Naive thymus-derived CD4-positive, alpha-beta T cell (primary cell): ENCODE results near the gene PSMA1. TPM values are rescaled to one million over a fixed set of nuclear protein-coding genes. Genes with fewer than 3 reads are reported as not detected.
A peak's percentile ranks its signal among the peaks of the same experiment; 100 is the strongest.
"Not testable (repeated sequence)": the region's sequence is repeated elsewhere in the genome, so short reads cannot be mapped to it uniquely, and the experiment has no call there.

Experiments
- ATAC-seq: fragments of 150-1000 bp; cut with Tn5 transposase; 2 replicates; pipeline ENCODE4 v1.10.0; 2021; ENCODE audit warnings: mild to moderate bottlenecking, moderate library complexity
- CTCF ChIA-PET: fragments of 350-600 bp; sonication (Branson Sonifier 250); formaldehyde crosslinking; loops from one replicate; lab custom pipeline; 2021; ENCODE audit warnings: antibody characterized with exemption; lab: Charles Lee
- POLR2A ChIA-PET: fragments of 350-600 bp; sonication (Branson Sonifier 250); formaldehyde crosslinking; loops from one replicate; lab custom pipeline; 2021; ENCODE audit warnings: antibody characterized with exemption, inconsistent platforms; lab: Charles Lee
- DNase-seq, 9 donors: peaks; one replicate each; pipeline versions ENCODE4 v3.0.0 to v3.0.0-alpha.2; 2020 to 2022; ENCODE audit warnings: mixed read lengths in 1 of 9
- H3K27ac ChIP-seq: one replicate; pipeline ENCODE4 v1.7.0; 2013; ENCODE audit warnings: mild to moderate bottlenecking, low read depth, low read length, moderate library complexity
- H3K27me3 ChIP-seq, 2 donors: one replicate each; pipeline ENCODE4 v1.7.0; 2013; ENCODE audit warnings: low read length in 2 of 2, mild to moderate bottlenecking in 2 of 2, moderate library complexity in 2 of 2; ENCODE audit not compliant: control insufficient read depth in 2 of 2, insufficient read depth in 2 of 2
- H3K36me3 ChIP-seq, 3 experiments: 1 replicate in 2 of 3; 2 replicates in 1 of 3; pipeline ENCODE4 v1.7.0; 2013; ENCODE audit warnings: low read length in 3 of 3, mild to moderate bottlenecking in 3 of 3, moderate library complexity in 1 of 3; ENCODE audit not compliant: insufficient read depth in 3 of 3, control insufficient read depth in 2 of 3
- H3K4me1 ChIP-seq, 2 donors: one replicate each; pipeline ENCODE4 v1.7.0; 2013; ENCODE audit warnings: low read length in 2 of 2, mild to moderate bottlenecking in 2 of 2, moderate library complexity in 1 of 2; ENCODE audit not compliant: control insufficient read depth in 2 of 2, insufficient read depth in 2 of 2
- H3K4me3 ChIP-seq: 2 replicates; pipeline ENCODE4 v1.7.0; 2013; ENCODE audit warnings: mild to moderate bottlenecking, low read length
- H3K9me3 ChIP-seq, 3 experiments: 1 replicate in 2 of 3; 2 replicates in 1 of 3; pipeline ENCODE4 v1.7.0; 2013; ENCODE audit warnings: low read length in 3 of 3; ENCODE audit not compliant: control insufficient read depth in 2 of 3
- H3K27ac Mint-ChIP-seq, 9 donors: one replicate each; pipeline ENCODE4 v1.8.0; 2020 to 2022; ENCODE audit warnings: mixed read lengths in 9 of 9, mild to moderate bottlenecking in 8 of 9, moderate library complexity in 5 of 9, inconsistent platforms in 2 of 9
- H3K27me3 Mint-ChIP-seq, 5 donors: one replicate each; pipeline ENCODE4 v1.8.0; 2021 to 2022; ENCODE audit warnings: mixed read lengths in 5 of 5, mild to moderate bottlenecking in 1 of 5
- H3K36me3 Mint-ChIP-seq, 5 donors: one replicate each; pipeline ENCODE4 v1.8.0; 2020 to 2022; ENCODE audit warnings: mixed read lengths in 5 of 5, mild to moderate bottlenecking in 3 of 5, inconsistent platforms in 1 of 5
- H3K4me1 Mint-ChIP-seq, 7 donors: one replicate each; pipeline ENCODE4 v1.8.0; 2020 to 2022; ENCODE audit warnings: mixed read lengths in 7 of 7, mild to moderate bottlenecking in 3 of 7, inconsistent platforms in 1 of 7
- H3K4me3 Mint-ChIP-seq, 10 donors: one replicate each; pipeline ENCODE4 v1.8.0; 2020 to 2022; ENCODE audit warnings: mild to moderate bottlenecking in 10 of 10, mixed read lengths in 10 of 10, moderate library complexity in 6 of 10, inconsistent platforms in 2 of 10
- H3K9me3 Mint-ChIP-seq, 11 donors: one replicate each; pipeline ENCODE4 v1.8.0; 2020 to 2022; ENCODE audit warnings: mixed read lengths in 11 of 11, mild to moderate bottlenecking in 4 of 11, inconsistent platforms in 1 of 11, moderate library complexity in 1 of 11
- intact Hi-C, 2 donors: fragments of 100-400 bp; cut with micrococcal nuclease; formaldehyde crosslinking; loops; one replicate each; pipeline ENCODE4 v1.15.1; 2023
- polyA plus RNA-seq, 2 donors: library from polyadenylated mRNA; unstranded; fragments of 300-500 nt; fragmentation: Illumina TruSeq; gene quantifications; one replicate each; pipeline ENCODE4 v1.2.3, GENCODE V29; 2021
- total RNA-seq, 6 experiments: library from RNA in 5 of 6; stranded (reverse) in 5 of 6; gene quantifications; 1 replicate in 5 of 6; 2 replicates in 1 of 6; pipeline ENCODE4 v1.2.3 and lab custom pipeline; 2021 to 2026

Gene PSMA1
- total RNA-seq (100 to 1,000 TPM; 103 to 253 (median 120) TPM), polyA plus RNA-seq (100 to 1,000 TPM; 128 to 171 TPM), total RNA-seq (lab: John Stamatoyannopoulos, UW) (20.2 reads per million, percentile 50 among the genes with 10 or more reads in this experiment)

- Mint-ChIP-seq H3K9me3 (no peaks in the 10 kb centered on the region), H3K27ac (peak within 1 kb of the TSS; percentile 93 to 99 (median 96)), H3K36me3 (peaks cover 0 to 22% (median 9%) of the 10 kb centered on the region in 5 donors), H3K4me3 (peak within 1 kb of the TSS; percentile 86 to 99 (median 97)), H3K4me1 (peaks cover 15 to 43% (median 38%) of the 10 kb centered on the region in 7 donors), H3K27me3 (no peaks in the 10 kb centered on the region)
- Histone ChIP-seq H3K27ac (peak within 1 kb of the TSS; percentile 96), H3K4me3 (peak within 1 kb of the TSS; percentile 70), H3K27me3 (no peaks in the 10 kb centered on the region), H3K9me3 (no peaks in the 10 kb centered on the region), H3K36me3 (peaks cover 6 to 22% (median 10%) of the 10 kb centered on the region in 3 experiments), H3K4me1 (peaks cover 14 to 16% of the 10 kb centered on the region in 2 donors)
- ChIA-PET POLR2A (interaction anchor here (0.6 to 2.3 kb wide), 11 partner anchors 21 to 387 kb away, joined by 3 to 22 read pairs (median 6); partner anchors contain the start of genes COPB1, CYP2R1 and PDE3B), CTCF (interaction anchor here (0.6 to 1.2 kb wide), 3 partner anchors 269 to 386 kb away, joined by 3 read pairs; no protein-coding TSS in a partner anchor)
- intact Hi-C loops = loop anchor here (1.0 to 2.0 kb wide), 11 partner anchors 17 to 852 kb away; partner anchors contain the start of genes COPB1 (in 1 of the 2) and FAR1 (in 1 of the 2)
- ATAC-seq (peak; percentile 96), DNase-seq (peak; percentile 72 to 95 (median 89))
Observed at GRCh38 chr11:14519917-14520746, at the start of gene PSMA1. PSMA1 (minus strand) TSS chr11:14520386; CDS start chr11:14520299, 87 bp downstream.

GRCh38 chr11:14569516-14569915, 49.3 kb upstream of the PSMA1 start:
- not testable (repeated sequence) for ATAC-seq, H3K27ac ChIP-seq, H3K27me3 Mint-ChIP-seq, H3K36me3 ChIP-seq, H3K4me3 ChIP-seq, H3K27me3 ChIP-seq
- Mint-ChIP-seq H3K4me3 (peak overlapping the region in 9 of 10 donors; percentile 14 to 67 (median 57)), H3K4me1 (peaks cover 33 to 88% (median 67%) of the 10 kb centered on the region in 7 donors), H3K27ac (peak overlapping the region; percentile 23 to 93 (median 84)), H3K9me3 (peaks cover 15 to 78% (median 40%) of the 10 kb centered on the region in 11 donors), H3K36me3 (peaks cover 49 to 95% (median 66%) of the 10 kb centered on the region in 5 donors)
- H3K9me3 ChIP-seq = peaks cover 0 to 15% (median 4%) of the 10 kb centered on the region in 3 experiments
- POLR2A ChIA-PET = interaction anchor here (0.9 to 7.6 kb wide), 3 partner anchors 10 to 196 kb away, joined by 3 to 58 read pairs (median 39); no protein-coding TSS in a partner anchor
- peak in 7 of 9 donors; percentile 52 to 71 (median 64) for DNase-seq
- intact Hi-C loops = loop anchor here in 1 of 2 donors (2.0 kb wide), 1 partner anchor 15 kb away; no protein-coding TSS in a partner anchor
- CTCF ChIA-PET = interaction anchor here (0.7 kb wide), 1 partner anchor 10 kb away, joined by 4 read pairs; no protein-coding TSS in a partner anchor
- peaks cover 15 to 28% of the 10 kb centered on the region in 2 donors for H3K4me1 ChIP-seq

- Mint-ChIP-seq H3K36me3 (peaks cover 37 to 85% (median 49%) of the 10 kb centered on the region in 5 donors), H3K4me1 (peaks cover 33 to 83% (median 70%) of the 10 kb centered on the region in 7 donors), H3K27me3 (no peaks in the 10 kb centered on the region), H3K9me3 (peaks cover 11 to 55% (median 30%) of the 10 kb centered on the region in 11 donors), H3K4me3 (peak overlapping the region in 5 of 10 donors; percentile 0 to 29 (median 10)), H3K27ac (peak overlapping the region in 8 of 9 donors; percentile 30 to 77 (median 66))
- ChIA-PET CTCF (interaction anchor here (0.6 to 1.0 kb wide), 4 partner anchors 8 to 72 kb away, joined by 3 read pairs; no protein-coding TSS in a partner anchor), POLR2A (interaction anchor here (1.9 to 7.6 kb wide), 3 partner anchors 9 to 77 kb away, joined by 6 to 58 read pairs (median 39); no protein-coding TSS in a partner anchor)
- DNase-seq (no peak), ATAC-seq (no peak)
- Histone ChIP-seq H3K4me3 (no peak overlapping the region), H3K9me3 (peaks cover 0 to 7% (median 4%) of the 10 kb centered on the region in 3 experiments), H3K27ac (no peak overlapping the region), H3K27me3 (no peaks in the 10 kb centered on the region), H3K36me3 (no peaks in the 10 kb centered on the region), H3K4me1 (peaks cover 15 to 28% of the 10 kb centered on the region in 2 donors)
- intact Hi-C loops = no loop called here
Observed at GRCh38 chr11:14567064-14567651, 47.0 kb upstream of the PSMA1 start.

GRCh38 chr11:14566331-14567063, 46.3 kb upstream of the PSMA1 start:
- Mint-ChIP-seq H3K36me3 (peaks cover 30 to 82% (median 44%) of the 10 kb centered on the region in 5 donors), H3K9me3 (peaks cover 8 to 48% (median 24%) of the 10 kb centered on the region in 11 donors), H3K4me3 (peak overlapping the region in 3 of 10 donors; percentile 26 to 35 (median 29)), H3K27me3 (no peaks in the 10 kb centered on the region), H3K4me1 (peaks cover 37 to 83% (median 71%) of the 10 kb centered on the region in 7 donors), H3K27ac (peak overlapping the region in 8 of 9 donors; percentile 30 to 77 (median 66))
- Histone ChIP-seq H3K36me3 (no peaks in the 10 kb centered on the region), H3K4me3 (no peak overlapping the region), H3K9me3 (peaks cover 0 to 7% (median 4%) of the 10 kb centered on the region in 3 experiments), H3K27ac (no peak overlapping the region), H3K4me1 (peaks cover 15 to 28% of the 10 kb centered on the region in 2 donors), H3K27me3 (no peaks in the 10 kb centered on the region)
- POLR2A ChIA-PET = interaction anchor here (1.2 to 7.6 kb wide), 4 partner anchors 8 to 51 kb away, joined by 3 to 58 read pairs (median 22); no protein-coding TSS in a partner anchor
- DNase-seq (no peak), ATAC-seq (no peak)
- intact Hi-C loops = no loop called here
- CTCF ChIA-PET = interaction anchor here (0.6 to 0.8 kb wide), 2 partner anchors 12 to 1705 kb away, joined by 3 read pairs; no protein-coding TSS in a partner anchor

- Mint-ChIP-seq H3K4me1 (peaks cover 41 to 83% (median 75%) of the 10 kb centered on the region in 7 donors), H3K4me3 (no peak overlapping the region), H3K27ac (peak overlapping the region in 7 of 9 donors; percentile 33 to 77 (median 57)), H3K9me3 (peaks cover 8 to 42% (median 21%) of the 10 kb centered on the region in 11 donors), H3K27me3 (no peaks in the 10 kb centered on the region), H3K36me3 (peaks cover 30 to 81% (median 38%) of the 10 kb centered on the region in 5 donors)
- H3K4me1 ChIP-seq = peaks cover 15 to 28% of the 10 kb centered on the region in 2 donors
- H3K27me3 ChIP-seq = no peaks in the 10 kb centered on the region
- intact Hi-C loops = no loop called here
- no peaks in the 10 kb centered on the region for H3K36me3 ChIP-seq
- peaks cover 0 to 7% (median 4%) of the 10 kb centered on the region in 3 experiments for H3K9me3 ChIP-seq
- no peak overlapping the region for H3K27ac ChIP-seq
- no peak for DNase-seq
- no peak overlapping the region for H3K4me3 ChIP-seq
- ChIA-PET POLR2A (interaction anchor here (1.2 to 7.6 kb wide), 4 partner anchors 8 to 52 kb away, joined by 3 to 58 read pairs (median 22); no protein-coding TSS in a partner anchor), CTCF (no interaction called here)
- no peak for ATAC-seq
Observed at GRCh38 chr11:14565845-14566244, 45.7 kb upstream of the PSMA1 start.
